Measurements from ENCODE around the gene TECTA.

TECTA gene

DNA sequence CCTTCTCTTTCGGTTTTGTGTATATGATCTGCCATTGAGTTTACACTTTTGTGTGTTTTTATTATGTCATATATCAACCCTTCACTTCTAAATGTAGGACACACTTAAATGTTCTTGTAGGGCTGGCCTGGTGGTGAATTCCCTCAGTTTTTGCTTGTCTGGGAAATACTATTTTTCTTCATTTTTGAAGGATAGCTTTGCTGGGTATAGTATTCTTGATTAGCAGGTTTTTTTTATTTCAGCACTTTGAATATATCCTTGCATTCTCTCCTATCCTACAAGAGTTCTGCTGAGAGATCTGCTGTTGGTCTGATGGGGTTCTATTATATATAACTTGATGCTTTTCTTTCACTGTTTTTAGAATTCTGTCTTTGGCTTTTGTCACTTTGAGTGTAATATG lies 79.1 kb downstream of the TECTA start:
- no peak for DNase-seq (ENCODE audit: low read depth, low spot score)

DNA sequence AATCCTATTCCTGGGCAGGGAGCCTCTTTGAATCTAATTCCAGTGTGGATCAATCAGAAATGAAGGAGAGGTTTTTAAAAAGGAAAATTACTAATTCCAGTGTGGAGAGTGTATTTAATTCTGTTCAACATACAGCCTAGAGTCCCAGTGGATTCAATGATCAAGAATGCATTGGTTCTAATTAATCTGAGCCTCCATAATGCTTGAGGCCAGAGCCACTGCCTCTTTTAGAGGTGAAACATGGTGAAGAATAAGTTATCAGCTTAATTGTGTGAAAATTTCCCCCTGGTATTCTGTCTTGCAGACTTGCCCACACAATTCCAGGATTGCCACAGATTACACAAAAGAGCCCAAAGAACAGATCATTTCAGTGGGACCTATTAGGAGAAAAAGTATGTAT lies 87.7 kb downstream of the TECTA start:
- DNase-seq (ENCODE audit: low read depth, low spot score), result no peak

DNA sequence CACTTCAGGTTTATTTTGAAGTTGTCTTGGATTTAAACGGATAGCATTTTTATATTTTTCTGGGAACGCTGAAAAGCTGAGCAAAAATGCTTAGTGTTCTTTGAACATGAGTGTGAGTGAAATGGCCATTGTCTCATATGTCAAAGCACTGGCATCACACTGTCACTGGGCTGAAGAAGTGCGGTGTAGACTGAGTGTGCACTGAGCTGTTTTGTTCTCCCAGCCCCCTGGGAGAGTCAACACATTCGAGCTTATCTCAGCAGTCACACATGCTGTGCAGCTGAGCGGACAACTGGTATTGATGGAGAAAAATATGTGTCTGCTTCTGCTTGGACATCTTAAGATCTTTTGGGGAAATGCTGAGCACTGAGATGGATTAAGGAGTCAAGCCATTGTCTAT lies 90.8 kb downstream of the TECTA start:
- no peak for DNase-seq (ENCODE audit: low read depth, low spot score)

DNA sequence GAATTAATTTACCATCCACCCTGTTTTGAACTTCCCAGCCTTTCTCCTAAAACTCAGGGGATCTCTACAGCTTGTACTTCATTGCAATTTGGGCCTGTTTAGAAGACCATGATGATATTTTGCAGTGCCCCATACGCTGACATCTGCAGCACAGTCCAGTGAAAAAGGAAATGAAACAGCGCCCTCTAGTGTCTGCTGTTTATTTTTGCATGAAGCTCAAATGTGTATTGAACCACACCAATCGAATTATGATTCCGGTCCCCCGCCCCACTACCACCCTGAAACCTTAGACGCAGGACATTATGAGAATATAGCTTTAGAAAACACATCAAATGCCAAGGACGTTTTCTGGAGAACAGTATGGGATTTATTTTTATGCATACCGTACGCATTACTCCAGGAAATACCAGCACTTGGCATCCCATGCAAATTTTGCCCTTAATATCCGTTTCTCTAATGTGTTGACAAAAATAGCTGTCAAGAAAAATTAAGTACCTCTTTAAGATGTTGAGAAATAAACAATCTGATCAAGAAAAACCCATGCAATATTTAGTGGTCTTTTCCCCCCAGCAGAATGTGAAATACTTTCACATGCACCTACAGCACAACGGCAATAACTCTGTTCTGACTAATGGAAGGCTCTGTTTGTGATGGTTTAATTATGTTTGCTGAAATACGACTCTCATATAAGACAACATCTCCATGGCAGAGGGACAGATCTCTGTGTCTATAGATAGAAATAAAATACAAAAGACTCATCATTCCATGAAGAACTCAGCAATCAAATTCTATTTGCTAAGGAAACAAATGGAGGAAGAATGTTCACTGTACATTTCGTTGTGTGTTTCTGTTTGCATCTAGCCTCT lies 93.9 kb downstream of the TECTA start:
- DNase-seq (ENCODE audit: low read depth, low spot score), result peak; percentile 8

DNA sequence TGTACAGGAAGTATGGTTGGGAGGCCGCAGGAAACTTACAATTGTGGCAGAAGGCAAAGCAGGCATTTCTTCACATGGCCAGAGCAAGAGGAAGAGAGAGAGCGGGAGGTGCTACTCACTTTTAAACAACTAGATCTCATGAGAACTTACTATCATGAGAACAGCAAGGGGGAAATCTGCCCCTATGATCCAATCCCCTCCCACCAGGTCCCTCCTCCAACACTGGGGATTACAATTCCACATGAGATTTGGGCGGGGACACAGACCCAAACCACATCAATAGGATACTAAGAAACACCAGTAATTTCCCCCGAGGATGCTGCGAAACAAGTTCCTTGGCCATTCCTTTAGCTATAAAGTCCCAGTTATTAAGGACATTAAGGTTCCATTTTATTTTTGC lies 97.4 kb downstream of the TECTA start:
- no peak for DNase-seq (ENCODE audit: low read depth, low spot score)

DNA sequence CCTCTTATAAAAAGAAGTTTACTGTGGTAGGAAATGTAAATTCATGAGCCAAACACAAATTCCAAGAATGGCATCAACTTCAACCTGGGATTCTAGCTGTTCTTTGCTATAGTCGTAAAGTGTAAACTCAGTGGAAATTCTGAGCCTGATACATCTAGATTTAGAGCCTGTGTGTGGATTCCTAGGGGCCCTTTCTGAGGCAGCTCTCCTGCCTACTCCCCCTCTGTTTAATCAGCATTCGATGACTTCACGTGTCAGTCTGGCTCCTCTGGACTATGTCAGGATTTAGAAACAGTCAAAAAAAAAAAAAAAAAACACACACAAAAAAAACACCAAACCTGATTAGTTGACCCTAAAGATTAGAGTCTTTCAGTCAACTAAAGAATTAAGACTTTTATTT lies 98.5 kb downstream of the TECTA start:
- no peak for DNase-seq (ENCODE audit: low read depth, low spot score)

DNA sequence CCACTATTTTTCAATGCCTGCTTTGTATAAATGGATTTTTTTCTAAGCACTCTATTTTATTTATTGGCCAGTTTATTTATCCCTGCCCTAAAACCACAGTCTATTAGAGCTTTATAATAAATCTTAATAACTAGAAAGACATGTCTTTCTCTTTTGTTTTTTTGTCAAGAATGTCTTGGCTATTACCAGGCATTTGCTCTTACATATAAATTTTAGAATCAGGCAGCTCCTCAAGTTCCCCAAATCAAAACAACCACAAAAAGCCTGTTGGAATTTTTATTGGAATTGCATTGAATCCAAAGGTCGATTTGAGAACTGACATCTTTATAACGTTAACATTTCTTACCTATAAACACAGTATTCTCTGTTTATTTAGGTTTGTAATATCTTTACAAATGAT lies 105.8 kb downstream of the TECTA start:
- DNase-seq (ENCODE audit: low read depth, low spot score), result no peak

DNA sequence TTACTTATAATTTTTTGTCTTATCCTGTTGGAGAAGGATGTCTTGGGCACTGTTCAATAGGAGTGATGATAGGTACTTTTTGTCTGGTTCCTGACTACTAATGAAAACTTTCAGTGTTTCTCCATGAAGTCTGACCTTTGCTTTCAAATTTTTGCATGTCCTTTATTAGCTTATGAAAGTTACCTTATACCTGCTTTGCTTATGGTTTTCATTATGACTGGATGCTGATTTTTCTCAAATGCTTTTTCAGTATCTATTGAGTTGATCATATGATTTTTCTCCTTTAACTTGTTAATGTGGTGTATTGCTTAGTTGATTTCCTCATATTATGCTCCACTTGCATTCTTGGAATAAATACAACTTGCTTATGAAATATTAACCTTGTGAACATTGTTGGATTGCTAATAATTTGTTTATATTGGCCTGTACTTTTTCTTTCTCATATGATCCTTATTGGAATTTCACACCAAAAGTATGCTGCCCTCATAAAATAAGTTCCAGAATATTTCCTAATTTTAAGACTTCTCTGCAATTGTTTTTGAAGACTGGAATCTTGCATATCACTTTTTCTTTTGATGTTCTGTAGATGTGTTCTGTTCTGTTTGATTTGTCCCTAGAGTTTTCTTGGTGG lies 106.6 kb downstream of the TECTA start:
- no peak for DNase-seq (ENCODE audit: low read depth, low spot score)

DNA sequence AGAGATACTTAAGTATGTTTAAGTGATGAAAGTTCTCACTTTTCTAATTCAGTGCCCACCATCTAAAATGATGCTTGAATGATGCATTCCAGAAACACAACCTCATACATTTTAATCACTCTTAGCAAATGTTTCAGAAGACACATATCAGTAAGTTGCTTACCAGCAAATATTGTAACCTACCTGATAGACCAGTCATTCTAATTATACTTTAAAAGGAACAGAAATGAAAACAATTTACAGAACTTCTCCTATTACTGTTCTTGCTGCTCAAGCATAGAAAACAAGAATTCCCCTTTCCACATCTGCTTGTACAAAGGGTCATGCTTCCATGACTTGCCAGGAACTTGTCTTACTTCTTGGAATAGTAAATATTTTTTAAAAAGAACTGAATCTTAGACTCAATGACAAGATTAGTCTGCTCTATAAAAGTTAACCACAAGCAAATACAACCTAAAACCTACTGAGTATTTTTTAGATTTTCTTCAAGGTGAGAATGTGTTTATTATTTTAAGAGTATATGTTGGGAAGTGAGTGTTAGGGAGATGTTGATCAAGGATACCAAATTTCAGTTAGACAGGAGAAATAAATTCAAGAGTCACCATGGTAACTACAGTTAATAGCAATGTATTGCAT lies 109.5 kb downstream of the TECTA start:
- no peak for DNase-seq (ENCODE audit: low read depth, low spot score)

DNA sequence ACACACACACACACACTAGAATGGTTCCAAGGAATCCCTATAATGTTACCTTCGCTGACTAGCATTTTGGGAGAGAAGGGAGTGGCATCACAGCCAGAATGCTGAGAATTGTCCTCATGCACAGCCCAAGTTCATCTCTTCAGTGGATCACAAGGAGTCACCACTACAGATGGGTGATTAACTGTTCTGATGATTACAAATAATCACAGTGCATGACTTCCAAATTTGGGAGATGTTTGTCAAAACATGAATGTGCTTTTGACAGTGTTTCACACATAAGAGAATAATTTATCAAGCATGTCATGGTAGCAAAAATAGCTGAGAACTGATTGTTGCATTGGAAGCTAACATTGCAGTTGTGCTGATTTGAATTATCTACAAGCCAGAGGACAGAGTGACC lies 110.6 kb downstream of the TECTA start:
- DNase-seq (ENCODE audit: low read depth, low spot score), result no peak

DNA sequence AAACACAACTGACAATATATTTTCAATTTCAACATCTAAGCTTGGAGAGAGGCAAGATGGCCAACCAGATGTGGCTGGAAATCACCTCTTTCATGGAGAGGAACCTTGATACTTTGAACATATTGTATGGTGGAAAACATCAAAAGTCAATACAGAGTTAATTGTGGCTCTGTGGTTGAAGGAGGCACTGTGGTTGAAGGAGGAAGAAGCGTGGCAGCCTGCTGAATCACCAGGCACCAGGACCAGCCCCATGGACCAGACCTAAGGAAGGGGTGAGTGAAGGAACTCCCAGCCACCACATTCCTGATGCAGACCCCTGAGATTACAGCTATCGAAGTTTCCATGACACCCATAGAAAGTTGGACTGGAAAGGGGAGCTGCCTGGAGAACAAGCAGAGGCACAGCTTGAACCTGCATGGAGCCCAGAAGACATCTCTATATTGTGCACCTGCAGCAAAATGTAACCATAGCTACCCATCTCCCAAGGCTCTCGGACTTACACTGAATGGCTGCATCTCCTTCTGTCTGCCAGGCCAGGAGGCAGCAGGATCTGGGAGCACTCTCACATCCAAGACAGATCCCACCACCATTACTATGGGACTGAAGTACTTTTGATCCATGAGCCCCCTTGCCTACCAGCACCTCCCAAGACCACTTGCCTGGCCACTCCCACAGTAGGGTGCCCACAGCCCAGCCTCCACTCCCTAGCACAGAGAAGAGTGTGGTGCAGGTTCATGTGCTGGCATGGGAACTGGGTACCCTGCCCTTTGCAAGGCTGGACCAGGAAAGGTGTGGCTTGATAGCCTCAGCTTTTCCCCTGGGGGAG lies 111.7 kb downstream of the TECTA start:
- no peak for DNase-seq (ENCODE audit: low read depth, low spot score)

DNA sequence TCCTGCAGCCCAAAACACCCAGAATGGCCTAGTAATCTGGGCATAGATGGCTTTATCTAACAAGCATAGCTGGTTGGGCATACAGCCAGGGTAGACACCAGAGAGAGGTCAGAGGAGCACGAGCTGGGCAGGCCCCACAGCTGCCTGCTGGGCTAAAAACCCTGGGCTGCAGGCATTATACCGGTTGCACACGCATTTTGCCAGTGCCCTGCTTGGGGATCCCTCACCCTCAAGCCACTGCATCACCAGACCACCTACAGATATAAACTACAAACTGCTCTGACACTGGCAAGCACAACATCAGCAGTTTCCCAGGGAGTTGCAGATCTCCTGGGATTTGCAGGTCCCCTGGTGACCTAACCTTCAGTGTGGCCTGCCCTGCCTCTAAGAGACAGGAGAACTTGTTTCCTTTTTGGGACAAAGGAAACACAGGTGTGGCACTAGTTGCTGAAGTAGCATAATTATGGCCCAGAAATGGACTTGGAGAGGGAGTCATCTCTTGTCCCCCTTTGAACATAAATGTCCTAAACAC lies 112.4 kb downstream of the TECTA start:
- DNase-seq (ENCODE audit: low read depth, low spot score), result no peak

DNA sequence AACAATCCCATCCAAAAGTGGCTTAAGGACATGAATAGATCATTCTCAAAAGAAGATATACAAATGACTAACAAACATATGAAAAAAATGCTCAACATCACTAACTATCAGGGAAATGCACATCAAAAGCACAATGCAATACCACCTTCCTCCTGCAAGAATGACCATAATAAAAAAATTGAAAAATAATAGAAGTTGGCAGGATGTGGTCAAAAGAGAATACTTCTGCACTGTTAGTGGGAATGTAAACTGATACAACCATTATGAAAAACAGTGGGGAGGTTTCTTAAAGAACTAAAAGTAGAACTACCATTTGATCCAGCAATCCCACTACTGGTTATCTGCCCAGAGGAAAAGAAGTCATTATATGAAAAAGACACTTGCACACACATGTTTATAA lies 113.8 kb downstream of the TECTA start:
- DNase-seq (ENCODE audit: low read depth, low spot score), result no peak

DNA sequence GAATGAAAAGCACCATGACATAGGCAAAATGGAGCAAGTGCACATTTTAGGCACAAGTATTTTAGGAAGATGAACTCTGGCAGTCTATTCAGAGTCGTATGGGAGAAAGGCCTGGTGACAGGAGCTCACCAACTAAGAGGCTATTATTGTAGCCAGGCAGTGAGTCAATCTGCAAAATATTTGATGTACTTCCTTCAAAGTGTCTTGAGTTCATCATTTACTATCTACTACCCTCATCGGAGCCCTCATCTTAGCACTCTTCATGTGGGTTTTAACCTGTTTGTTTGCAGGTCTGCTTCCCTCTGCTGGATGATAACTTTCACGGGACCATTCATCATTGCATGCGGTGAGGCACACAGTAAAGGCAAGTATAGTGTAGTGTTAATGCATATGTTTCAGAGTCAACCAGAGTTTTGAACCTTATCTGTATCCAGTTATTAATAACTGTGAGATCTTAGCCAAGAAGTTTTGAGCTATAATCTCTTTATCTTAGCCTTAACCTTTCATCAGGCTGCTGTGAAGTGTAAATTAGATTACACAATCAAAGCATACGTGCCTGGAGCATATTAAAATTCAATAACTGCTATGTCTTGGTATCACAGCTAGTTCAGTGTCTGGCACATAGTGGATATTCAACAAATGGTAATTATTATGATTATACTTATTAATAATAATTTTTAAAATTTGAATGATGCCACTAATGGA lies 120.6 kb downstream of the TECTA start:
- DNase-seq (ENCODE audit: low read depth, low spot score), result no peak

DNA sequence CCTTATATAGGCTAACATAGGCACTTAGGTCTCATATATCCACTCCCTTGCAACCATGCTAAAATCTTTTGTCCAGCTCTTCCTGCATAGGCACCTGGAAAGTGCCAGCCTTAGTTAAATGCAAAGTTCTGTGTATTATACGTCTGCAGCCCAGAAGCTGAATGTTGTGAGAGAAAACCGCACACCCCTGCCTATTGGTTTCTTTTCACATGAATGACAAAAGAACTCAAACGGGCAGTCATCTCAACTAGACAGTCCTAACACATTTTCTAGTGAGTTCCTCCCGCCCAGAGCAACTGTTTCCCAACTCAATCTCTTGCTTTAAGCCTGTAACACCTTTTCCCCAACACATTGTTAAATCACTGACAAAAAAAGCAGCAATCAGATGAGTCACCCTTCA lies 122.1 kb downstream of the TECTA start:
- no peak for DNase-seq (ENCODE audit: low read depth, low spot score)

DNA sequence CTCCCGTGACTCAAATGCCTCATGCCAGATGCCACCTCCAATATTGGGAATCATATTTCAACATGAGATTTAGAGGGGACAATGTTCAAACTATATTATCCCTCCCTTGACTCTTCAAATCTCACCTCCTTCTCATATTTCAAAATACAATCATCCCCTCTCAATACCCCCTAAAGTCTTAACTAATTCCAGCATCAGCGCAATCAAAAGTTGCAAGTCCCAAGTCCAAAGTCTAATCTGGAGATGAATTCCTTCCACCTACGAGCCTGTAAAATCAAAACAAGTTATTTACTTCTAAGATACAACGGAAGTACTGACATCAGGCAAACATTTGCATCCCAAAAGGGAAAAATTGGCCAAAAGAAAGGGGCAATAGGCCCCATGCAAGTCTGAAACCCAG lies 124.3 kb downstream of the TECTA start:
- no peak for DNase-seq (ENCODE audit: low read depth, low spot score)

DNA sequence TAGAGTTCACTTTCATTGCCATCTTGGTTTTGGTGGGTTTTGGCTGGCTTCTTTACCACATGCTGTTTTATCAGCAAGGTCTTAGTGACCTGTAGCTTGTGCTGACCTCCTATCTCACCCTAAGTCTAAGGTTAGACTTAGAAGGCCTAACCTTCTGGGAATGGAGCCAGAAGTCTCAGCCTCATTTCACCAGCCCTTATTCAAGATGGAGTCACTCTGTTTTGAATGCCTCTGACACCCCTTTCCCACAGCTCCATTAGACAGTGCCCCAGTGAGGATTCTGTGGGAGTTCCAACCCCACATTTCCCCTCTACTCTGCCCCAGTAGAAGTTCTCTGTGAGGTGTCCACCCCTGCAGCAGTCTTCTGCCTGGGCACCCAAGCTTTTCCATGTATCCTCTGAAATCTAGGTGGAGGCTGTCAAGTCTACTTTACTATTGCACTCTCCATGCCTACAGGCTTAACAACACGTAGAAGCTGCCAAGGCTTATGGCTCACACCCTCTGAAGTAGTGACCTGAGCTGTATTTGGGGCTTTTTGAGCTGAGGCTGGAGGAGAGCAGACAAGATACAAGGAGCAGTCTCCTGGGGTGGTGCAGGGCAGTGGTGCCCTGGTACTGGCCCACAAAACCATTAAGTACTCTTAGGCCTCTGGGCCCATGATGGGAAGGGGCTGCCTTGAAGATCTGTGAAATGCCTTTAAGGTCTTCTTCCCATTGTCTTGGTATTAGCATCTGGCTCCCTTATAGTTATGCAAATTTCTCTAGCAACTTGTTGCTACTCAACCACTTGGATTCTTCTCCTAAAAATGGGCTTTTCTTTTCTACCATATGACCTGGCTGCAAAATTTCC lies 125.6 kb downstream of the TECTA start:
- DNase-seq (ENCODE audit: low read depth, low spot score), result no peak

DNA sequence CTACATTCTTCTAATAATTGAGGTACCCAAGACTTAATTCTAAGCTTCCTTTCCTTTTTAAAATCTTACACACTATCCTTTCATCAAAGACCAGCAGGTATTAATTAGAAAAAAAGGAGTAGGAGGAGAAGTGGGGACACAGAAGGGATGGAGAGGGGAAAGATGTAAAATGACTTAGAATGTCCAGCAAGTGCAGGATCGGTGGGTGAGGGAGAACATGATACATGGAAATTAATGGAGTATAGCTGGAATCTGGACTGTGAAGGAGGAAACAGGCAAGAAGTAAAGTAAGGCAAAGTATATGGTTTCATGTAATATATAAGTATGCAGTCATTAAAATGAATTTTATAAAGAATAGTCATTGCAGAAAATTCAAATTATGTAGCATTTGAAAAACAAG lies 127.8 kb downstream of the TECTA start:
- no peak for DNase-seq (ENCODE audit: low read depth, low spot score)

DNA sequence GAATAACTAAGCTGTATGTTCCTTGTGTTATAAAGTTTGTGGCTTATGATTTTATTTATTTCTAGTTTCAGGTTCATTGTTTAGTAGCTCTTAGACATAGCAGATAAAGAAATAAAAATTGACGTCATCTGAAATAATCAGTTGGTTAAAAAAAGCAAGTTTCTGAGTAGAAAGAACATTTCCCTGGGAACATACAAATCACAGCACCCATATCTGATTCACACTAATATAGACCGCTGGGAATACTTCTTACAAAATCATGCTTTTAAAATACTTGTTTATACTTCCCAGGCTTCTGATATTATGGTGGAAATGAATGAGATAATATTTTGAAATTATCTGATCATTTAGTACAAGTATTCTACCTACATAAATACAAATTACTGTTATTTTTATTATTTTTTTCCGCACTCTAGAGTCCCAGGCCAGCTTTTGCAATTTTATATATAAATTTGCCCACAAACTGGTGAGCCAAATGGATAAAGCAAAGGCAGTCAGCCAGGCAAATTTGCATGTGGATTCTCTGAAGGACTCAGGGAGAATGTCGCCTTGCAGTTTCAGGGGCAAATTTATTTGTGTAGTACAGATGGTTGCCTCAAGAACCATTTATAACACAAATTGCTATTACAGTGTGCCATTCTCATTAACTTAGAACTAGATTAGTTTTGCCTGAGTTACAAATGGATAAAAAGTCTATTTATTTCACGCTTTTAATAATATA lies 128.6 kb downstream of the TECTA start:
- no peak for DNase-seq (ENCODE audit: low read depth, low spot score)
